MCF 10A (cell line): ENCODE data around the gene PHYHIPL. TPM values are rescaled to one million over a fixed set of nuclear protein-coding genes. Genes with fewer than 3 reads are reported as not detected.

Experiments used
- BruUV-seq: library from RNA; stranded (reverse); fragments of 400-500 nt; replicated peaks from 2 replicates; lab custom pipeline; 2021; lab: Mats Ljungman, UMichigan
- CTCF ChIA-PET: fragments of 300-600 bp; sonication (Branson Sonifier 250); formaldehyde crosslinking; extraction: SDS; loops from one replicate; lab custom pipeline; 2021; ENCODE audit warnings: antibody characterized with exemption, inconsistent platforms; lab: Yijun Ruan, JAX
- POLR2A ChIA-PET: fragments of 300-600, 350-650 bp; sonication (Branson Sonifier 250); formaldehyde crosslinking; extraction: SDS; loops from one replicate; lab custom pipeline; 2020; ENCODE audit warnings: antibody characterized with exemption, inconsistent platforms; lab: Yijun Ruan, JAX
- DNase-seq: peaks from one replicate; pipeline ENCODE4 v3.0.0-alpha.2; 2018; ENCODE audit not compliant: unreplicated experiment
- H3K27ac Mint-ChIP-seq: one replicate; pipeline ENCODE4 v1.8.0; 2022; ENCODE audit warnings: mild to moderate bottlenecking, low read depth, mixed read lengths; ENCODE audit not compliant: unreplicated experiment
- H3K27me3 Mint-ChIP-seq: one replicate; pipeline ENCODE4 v1.8.0; 2022; ENCODE audit warnings: mixed read lengths; ENCODE audit not compliant: insufficient read depth, unreplicated experiment
- H3K36me3 Mint-ChIP-seq: one replicate; pipeline ENCODE4 v1.8.0; 2022; ENCODE audit warnings: mild to moderate bottlenecking, moderate library complexity, mixed read lengths; ENCODE audit not compliant: insufficient read depth, unreplicated experiment
- H3K4me1 Mint-ChIP-seq: one replicate; pipeline ENCODE4 v1.8.0; 2022; ENCODE audit warnings: mixed read lengths; ENCODE audit not compliant: insufficient read depth, unreplicated experiment
- H3K4me3 Mint-ChIP-seq: one replicate; pipeline ENCODE4 v1.8.0; 2022; ENCODE audit warnings: mild to moderate bottlenecking, moderate library complexity, mixed read lengths; ENCODE audit not compliant: unreplicated experiment
- H3K9me3 Mint-ChIP-seq: one replicate; pipeline ENCODE4 v1.8.0; 2022; ENCODE audit warnings: mixed read lengths; ENCODE audit not compliant: unreplicated experiment
- intact Hi-C: fragments of 100-400 bp; cut with micrococcal nuclease; formaldehyde crosslinking; loops from 2 replicates; pipeline ENCODE4 v1.14.1; 2022
- total RNA-seq: library from RNA; stranded (reverse); gene quantifications from 2 replicates; pipeline ENCODE4 v1.2.3, GENCODE V29; 2022
- TF ChIP-seq, protein P1 (sequence below): fragments of 200-600 bp; IDR thresholded peaks from one replicate; pipeline ENCODE4 v1.8.0; 2022; ENCODE audit warnings: antibody characterized with exemption, mild to moderate bottlenecking; ENCODE audit not compliant: unreplicated experiment

The PHYHIPL gene
- total RNA-seq, 1 experiment from 2014 or later = not detected

DNA sequence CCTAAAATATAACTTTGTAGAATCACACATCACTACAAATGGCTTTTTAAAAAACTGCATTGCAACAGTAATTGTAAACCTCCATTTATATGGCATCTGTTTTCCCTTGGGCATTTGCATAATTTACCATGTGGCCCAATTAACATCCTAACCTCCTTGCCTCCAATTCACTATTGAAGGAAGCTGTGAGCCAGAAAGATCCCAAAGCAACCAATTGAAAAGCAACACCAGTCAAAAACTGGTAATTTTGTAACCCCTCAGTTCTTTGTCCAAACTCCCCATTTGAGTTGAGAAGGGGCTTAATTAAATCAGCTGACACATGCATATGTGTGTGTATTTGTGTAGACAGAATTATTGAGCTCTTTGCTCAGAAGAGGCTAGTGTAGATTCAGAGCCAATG lies 95.6 kb downstream of the PHYHIPL start:
- BruUV-seq = no TSS peak
- no peak for DNase-seq
- POLR2A ChIA-PET = no interaction called here
- Mint-ChIP-seq H3K27me3 (peaks cover 50% of the 10 kb centered on the region), H3K4me1 (no peaks in the 10 kb centered on the region), H3K27ac (no peak overlapping the region), H3K36me3 (no peaks in the 10 kb centered on the region), H3K4me3 (no peak overlapping the region), H3K9me3 (no peaks in the 10 kb centered on the region)
- CTCF ChIA-PET = no interaction called here
- intact Hi-C loops = no loop called here
- TF ChIP-seq, protein P1, sequence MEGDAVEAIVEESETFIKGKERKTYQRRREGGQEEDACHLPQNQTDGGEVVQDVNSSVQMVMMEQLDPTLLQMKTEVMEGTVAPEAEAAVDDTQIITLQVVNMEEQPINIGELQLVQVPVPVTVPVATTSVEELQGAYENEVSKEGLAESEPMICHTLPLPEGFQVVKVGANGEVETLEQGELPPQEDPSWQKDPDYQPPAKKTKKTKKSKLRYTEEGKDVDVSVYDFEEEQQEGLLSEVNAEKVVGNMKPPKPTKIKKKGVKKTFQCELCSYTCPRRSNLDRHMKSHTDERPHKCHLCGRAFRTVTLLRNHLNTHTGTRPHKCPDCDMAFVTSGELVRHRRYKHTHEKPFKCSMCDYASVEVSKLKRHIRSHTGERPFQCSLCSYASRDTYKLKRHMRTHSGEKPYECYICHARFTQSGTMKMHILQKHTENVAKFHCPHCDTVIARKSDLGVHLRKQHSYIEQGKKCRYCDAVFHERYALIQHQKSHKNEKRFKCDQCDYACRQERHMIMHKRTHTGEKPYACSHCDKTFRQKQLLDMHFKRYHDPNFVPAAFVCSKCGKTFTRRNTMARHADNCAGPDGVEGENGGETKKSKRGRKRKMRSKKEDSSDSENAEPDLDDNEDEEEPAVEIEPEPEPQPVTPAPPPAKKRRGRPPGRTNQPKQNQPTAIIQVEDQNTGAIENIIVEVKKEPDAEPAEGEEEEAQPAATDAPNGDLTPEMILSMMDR = no peak

DNA sequence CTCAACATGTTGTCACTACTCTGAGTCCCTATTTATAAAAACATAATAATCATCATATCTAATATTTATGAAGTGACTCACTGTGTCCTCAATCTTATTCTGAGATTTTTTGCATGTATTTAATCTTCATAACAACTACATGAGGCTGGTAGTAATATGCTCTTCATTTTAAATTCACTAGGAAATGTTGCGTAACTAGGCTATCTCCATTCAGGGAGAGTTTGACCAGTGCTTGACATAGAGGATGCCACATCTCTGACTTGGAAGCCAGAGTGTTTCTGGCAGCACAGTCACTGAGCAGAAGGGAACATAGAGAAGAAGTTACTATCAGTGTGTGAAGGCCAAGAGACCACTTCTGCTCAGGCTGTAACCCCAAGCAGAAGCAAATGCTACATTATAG lies 97.0 kb downstream of the PHYHIPL start:
- no peak overlapping the region for H3K27ac Mint-ChIP-seq
- no peaks in the 10 kb centered on the region for H3K36me3 Mint-ChIP-seq
- ChIA-PET POLR2A (interaction anchor here (0.6 kb wide), 1 partner anchor 491 kb away, joined by 3 read pairs; no protein-coding TSS in a partner anchor), CTCF (no interaction called here)
- no TSS peak for BruUV-seq
- no peak overlapping the region for H3K4me3 Mint-ChIP-seq
- H3K4me1 Mint-ChIP-seq = no peaks in the 10 kb centered on the region
- H3K27me3 Mint-ChIP-seq = peaks cover 50% of the 10 kb centered on the region
- TF ChIP-seq, protein P1 = no peak
- no peak for DNase-seq
- intact Hi-C loops = no loop called here
- no peaks in the 10 kb centered on the region for H3K9me3 Mint-ChIP-seq

DNA sequence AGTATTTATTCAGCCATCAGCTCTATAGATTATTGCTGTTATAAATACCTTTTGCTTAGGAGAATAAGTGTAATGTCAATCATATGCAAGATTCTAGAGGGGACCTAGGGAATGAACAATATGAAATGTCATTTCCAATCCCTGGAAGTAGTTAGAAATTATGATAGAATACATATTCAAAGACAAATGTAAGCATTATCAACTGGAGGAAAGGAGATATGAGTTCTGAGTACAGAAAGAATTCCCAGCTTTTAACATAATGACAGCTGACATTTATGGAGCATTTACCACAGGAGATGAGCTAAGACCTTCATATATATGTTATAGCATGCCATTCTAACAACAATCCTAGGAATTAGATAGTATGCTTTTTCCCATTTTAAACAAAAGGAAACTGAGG lies 99.7 kb downstream of the PHYHIPL start:
- H3K9me3 Mint-ChIP-seq = no peaks in the 10 kb centered on the region
- no peaks in the 10 kb centered on the region for H3K4me1 Mint-ChIP-seq
- H3K36me3 Mint-ChIP-seq = no peaks in the 10 kb centered on the region
- intact Hi-C loops = no loop called here
- ChIA-PET CTCF (no interaction called here), POLR2A (interaction anchor here (0.6 kb wide), 1 partner anchor 61 kb away, joined by 4 read pairs; no protein-coding TSS in a partner anchor)
- H3K4me3 Mint-ChIP-seq = no peak overlapping the region
- TF ChIP-seq, protein P1 = no peak
- H3K27me3 Mint-ChIP-seq = peaks cover 34% of the 10 kb centered on the region
- DNase-seq = no peak
- H3K27ac Mint-ChIP-seq = no peak overlapping the region
- no TSS peak for BruUV-seq

DNA sequence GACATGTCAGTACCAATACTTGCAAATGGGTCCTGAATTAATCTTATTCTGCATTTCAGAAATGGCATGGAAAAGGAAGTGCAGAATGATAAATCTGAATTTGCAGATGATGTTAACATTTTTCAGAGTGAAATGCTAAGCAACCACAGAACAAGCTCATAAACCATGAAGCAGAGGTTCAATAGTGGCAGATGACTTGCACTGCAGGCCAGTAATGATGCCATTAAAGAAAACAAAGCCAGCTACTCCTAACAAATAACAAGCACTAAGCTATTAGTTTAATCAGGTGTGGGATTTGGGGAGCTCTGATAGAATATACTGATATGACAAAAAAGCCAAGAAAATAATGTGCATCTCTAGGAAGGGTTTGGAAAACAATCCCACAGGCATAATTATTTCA lies 100.5 kb downstream of the PHYHIPL start:
- no peaks in the 10 kb centered on the region for H3K36me3 Mint-ChIP-seq
- H3K27me3 Mint-ChIP-seq = peaks cover 34% of the 10 kb centered on the region
- no peak for DNase-seq
- no peaks in the 10 kb centered on the region for H3K9me3 Mint-ChIP-seq
- BruUV-seq = no TSS peak
- ChIA-PET POLR2A (interaction anchor here (0.6 kb wide), 1 partner anchor 60 kb away, joined by 4 read pairs; no protein-coding TSS in a partner anchor), CTCF (no interaction called here)
- no peak overlapping the region for H3K4me3 Mint-ChIP-seq
- TF ChIP-seq, protein P1 = no peak
- H3K27ac Mint-ChIP-seq = no peak overlapping the region
- no peaks in the 10 kb centered on the region for H3K4me1 Mint-ChIP-seq
- intact Hi-C loops = no loop called here
